ENCODE results near the gene PLA2G6.

The PLA2G6 gene

DNA sequence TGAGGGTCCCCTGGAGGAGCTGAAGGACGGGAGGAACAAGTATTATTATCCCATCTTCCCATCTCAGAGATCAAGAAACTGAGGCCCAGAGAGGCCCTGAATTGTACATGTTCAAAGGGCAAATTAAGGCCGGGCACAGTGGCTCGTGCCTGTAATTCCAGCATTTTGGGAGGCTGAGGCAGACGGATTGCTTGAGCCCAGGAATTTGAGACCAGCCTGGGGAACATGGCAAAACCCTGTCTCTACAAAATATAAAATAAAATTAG, 8.1 kb downstream of the PLA2G6 start:
- POLR2A ChIA-PET, result no interaction called here
- no peak for DNase-seq (ENCODE audit: low read depth, low spot score)
- CTCF ChIA-PET, result no interaction called here
- H3K4me3 ChIP-seq (ENCODE audit: low read depth, low read length), result no peak overlapping the region
- no peak for TF ChIP-seq CTCF (IDR thresholded peaks at IDR 0.05; ENCODE audit: insufficient read depth, low read length, missing control alignments)

DNA sequence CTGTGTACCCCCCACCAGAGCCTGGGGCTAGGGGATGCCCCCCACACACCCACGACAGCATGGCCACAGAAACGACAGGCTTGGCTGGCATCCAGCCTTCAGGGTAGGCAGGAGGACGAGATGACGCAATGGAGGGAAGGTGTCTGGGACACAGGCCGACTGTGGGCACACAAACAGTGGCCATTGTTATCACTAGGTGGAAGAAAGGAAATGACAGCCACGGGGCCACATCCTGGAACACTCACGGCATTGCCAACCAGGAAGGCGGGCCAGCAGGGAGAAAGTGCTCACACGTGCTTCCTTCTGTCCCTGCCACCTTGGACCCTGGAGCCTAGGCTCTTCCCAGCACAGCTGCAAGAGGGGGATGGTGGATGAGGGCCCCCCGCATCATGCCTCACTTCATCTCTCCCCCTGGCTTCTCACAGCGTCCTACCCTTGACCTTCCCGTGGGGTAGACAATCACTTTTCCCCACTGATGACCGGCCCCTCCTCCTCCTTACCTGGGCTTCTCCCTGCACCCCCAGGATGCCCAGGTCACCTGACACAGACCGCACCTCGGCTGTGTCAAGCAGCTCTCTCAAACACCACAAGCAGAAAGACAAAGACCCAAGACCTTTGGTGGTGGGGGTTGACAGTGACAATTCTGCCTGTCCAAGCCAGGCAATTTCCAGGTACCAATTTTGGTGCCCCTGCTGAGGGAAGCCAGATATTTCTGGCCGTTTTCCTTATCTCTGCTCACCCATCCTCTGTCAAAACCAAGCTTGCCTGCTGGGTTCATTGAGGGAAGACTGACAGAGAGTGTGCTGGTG, 8.6 kb downstream of the PLA2G6 start:
- ChIA-PET CTCF (no interaction called here), POLR2A (no interaction called here)
- no peak overlapping the region for H3K4me3 ChIP-seq (ENCODE audit: low read depth, low read length)
- TF ChIP-seq CTCF (IDR thresholded peaks at IDR 0.05; ENCODE audit: insufficient read depth, low read length, missing control alignments), result no peak
- DNase-seq (ENCODE audit: low read depth, low spot score), result no peak

GRCh38 chr22:38171927-38172831, 9.5 kb downstream of the PLA2G6 start:
- ChIA-PET POLR2A (no interaction called here), CTCF (interaction anchor here (1.2 kb wide), 1 partner anchor 58 kb away, joined by 3 read pairs; no protein-coding TSS in a partner anchor)
- H3K4me3 ChIP-seq (ENCODE audit: low read depth, low read length), result no peak overlapping the region
- TF ChIP-seq CTCF (IDR thresholded peaks at IDR 0.05; ENCODE audit: insufficient read depth, low read length, missing control alignments), result no peak
- DNase-seq (ENCODE audit: low read depth, low spot score), result no peak

GRCh38 chr22:38170469-38170868, 11.2 kb downstream of the PLA2G6 start:
- ChIA-PET POLR2A (no interaction called here), CTCF (no interaction called here)
- DNase-seq (ENCODE audit: low read depth, low spot score), result no peak
- no peak overlapping the region for H3K4me3 ChIP-seq (ENCODE audit: low read depth, low read length)
- TF ChIP-seq CTCF (IDR thresholded peaks at IDR 0.05; ENCODE audit: insufficient read depth, low read length, missing control alignments), result no peak

DNA sequence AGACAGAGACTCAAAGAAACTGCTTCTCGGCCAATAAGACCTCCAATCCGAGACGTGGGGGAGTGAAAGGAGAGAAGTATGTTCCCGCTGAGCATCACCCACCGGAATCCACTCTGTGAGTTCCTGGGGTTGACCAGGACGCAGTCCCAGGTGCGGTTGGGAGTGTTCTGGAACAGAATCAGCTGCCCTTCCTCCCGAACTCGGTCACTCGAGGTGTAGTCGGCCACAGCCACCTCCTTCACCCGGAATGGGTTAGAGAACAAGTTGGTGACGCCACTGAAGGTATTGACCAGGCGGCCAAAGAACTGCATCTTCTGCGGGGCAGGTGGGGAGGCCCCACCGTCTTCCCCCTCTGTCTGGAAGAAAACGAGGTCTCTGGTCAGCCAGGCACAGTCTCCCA, 12.5 kb downstream of the PLA2G6 start:
- H3K4me3 ChIP-seq (ENCODE audit: low read depth, low read length), result no peak overlapping the region
- no peak for DNase-seq (ENCODE audit: low read depth, low spot score)
- ChIA-PET CTCF (no interaction called here), POLR2A (no interaction called here)
- no peak for TF ChIP-seq CTCF (IDR thresholded peaks at IDR 0.05; ENCODE audit: insufficient read depth, low read length, missing control alignments)

DNA sequence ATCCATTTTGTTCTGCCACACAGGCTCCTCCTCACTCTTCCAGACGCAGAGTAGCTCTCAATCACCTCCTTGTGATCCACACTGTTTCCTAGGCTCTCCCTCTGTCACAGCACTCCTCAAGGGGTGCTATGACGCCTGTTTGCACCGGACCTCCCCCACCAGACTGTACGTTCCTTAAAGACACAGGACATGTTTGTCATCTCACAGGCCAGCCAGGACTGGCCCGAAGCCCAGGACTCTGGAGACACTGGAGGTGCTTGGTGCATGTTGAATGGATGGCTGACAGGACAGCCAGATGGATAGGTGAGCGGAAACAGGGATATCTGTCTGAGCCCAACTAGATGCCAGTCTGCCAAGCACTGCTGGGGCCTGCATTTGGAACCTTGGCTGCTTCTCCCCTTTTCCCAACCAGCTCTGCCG, 13.6 kb downstream of the PLA2G6 start:
- H3K4me3 ChIP-seq (ENCODE audit: low read depth, low read length), result no peak overlapping the region
- ChIA-PET POLR2A (interaction anchor here (0.5 kb wide), 1 partner anchor 23 kb away, joined by 5 read pairs; no protein-coding TSS in a partner anchor), CTCF (interaction anchor here (1.4 kb wide), 1 partner anchor 53 kb away, joined by 6 read pairs; no protein-coding TSS in a partner anchor)
- TF ChIP-seq CTCF (IDR thresholded peaks at IDR 0.05; ENCODE audit: insufficient read depth, low read length, missing control alignments), result no peak
- DNase-seq (ENCODE audit: low read depth, low spot score), result no peak
